AG09309 (cell line): ENCODE measurements around the gene RAB44.

Source experiments
- DNase-seq: peaks from one replicate; pipeline ENCODE4 v3.0.0-alpha.2; 2010; ENCODE audit warnings: low read depth
- H3K4me3 ChIP-seq: 2 replicates; pipeline ENCODE4 v1.5.1; 2011; ENCODE audit warnings: mild to moderate bottlenecking, low read depth, low read length, moderate library complexity; ENCODE audit not compliant: control insufficient read depth
- CTCF ChIP-seq: IDR thresholded peaks from 2 replicates; pipeline ENCODE4 v1.5.1; 2011; ENCODE audit warnings: mild to moderate bottlenecking, low read depth, low read length, inconsistent platforms; ENCODE audit not compliant: insufficient read depth, control insufficient read depth; ENCODE audit errors: missing control alignments

RAB44 gene

GRCh38 chr6:36695414-36695813 is 2.2 kb upstream of the RAB44 start:
- TF ChIP-seq CTCF = no peak
- DNase-seq = no peak
- H3K4me3 ChIP-seq = no peak overlapping the region

GRCh38 chr6:36698196-36698595 is 570 bp downstream of the RAB44 start:
- H3K4me3 ChIP-seq = no peak overlapping the region
- DNase-seq = no peak
- TF ChIP-seq CTCF = no peak

GRCh38 chr6:36698871-36699271 is 1.2 kb downstream of the RAB44 start:
- DNase-seq = no peak
- H3K4me3 ChIP-seq = no peak overlapping the region
- TF ChIP-seq CTCF = no peak

- H3K4me3 ChIP-seq = no peak overlapping the region
- no peak for TF ChIP-seq CTCF
These were observed 1.7 kb downstream of the RAB44 start for GRCh38 chr6:36699348-36699747.

GRCh38 chr6:36700071-36700812 is 2.6 kb downstream of the RAB44 start:
- no peak for TF ChIP-seq CTCF
- DNase-seq = no peak
- H3K4me3 ChIP-seq = no peak overlapping the region

More at GRCh38 chr6:36699348-36699747, 1.7 kb downstream of the RAB44 start:
- DNase-seq = no peak

GRCh38 chr6:36700831-36701230 is 3.2 kb downstream of the RAB44 start:
- H3K4me3 ChIP-seq = no peak overlapping the region
- no peak for TF ChIP-seq CTCF
- DNase-seq = no peak
